IPS-NIHi7 (cell line): Measurements from ENCODE around the gene HSPA4.
"Not testable (repeated sequence)": the region's sequence is repeated elsewhere in the genome, so short reads cannot be mapped to it uniquely, and the experiment has no call there.

Experiments used
- DNase-seq: peaks from one replicate; pipeline ENCODE4 v3.0.0; 2012; ENCODE audit warnings: mixed read lengths; ENCODE audit errors: extremely low spot score

The HSPA4 gene

DNA sequence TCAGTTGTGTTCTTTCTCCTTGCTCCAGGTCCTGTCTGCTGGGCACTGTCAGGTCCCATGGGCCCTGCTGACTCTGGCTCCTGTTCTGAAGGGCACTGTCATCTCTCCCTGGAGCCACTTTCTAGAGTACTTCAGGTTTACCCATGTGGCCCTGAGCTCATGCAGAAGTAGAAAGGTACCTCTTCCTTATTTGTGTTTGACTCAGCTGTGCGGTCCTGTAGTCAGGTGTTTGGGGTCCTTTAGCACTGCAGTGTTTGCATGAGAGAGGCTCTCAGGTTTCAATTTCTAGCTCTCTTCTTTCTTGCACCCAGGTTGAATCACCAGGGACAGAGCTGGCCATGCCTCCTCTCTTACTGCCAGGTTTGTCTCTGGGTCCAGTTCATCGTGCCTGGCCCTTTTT, 71.5 kb downstream of the HSPA4 start:
- DNase-seq = no peak

DNA sequence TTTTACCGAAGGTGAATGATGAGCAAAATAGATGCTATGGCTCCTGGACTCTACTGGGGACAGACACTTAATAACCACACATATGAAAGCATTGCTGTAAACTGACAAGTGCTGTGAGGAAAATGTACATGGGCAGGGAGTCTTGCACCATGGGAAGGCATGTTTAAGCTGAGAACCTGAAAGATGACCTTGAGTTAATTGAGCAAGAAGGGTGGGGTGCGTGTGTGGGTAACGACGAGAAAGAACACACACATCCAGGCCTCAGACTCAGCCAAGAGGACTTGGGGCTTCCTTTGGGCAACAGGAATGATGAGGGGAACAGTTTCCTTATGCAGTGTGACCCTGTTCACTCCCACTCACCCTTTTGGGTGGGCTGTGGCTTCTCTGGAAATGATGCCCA, 73.1 kb downstream of the HSPA4 start:
- no peak for DNase-seq

DNA sequence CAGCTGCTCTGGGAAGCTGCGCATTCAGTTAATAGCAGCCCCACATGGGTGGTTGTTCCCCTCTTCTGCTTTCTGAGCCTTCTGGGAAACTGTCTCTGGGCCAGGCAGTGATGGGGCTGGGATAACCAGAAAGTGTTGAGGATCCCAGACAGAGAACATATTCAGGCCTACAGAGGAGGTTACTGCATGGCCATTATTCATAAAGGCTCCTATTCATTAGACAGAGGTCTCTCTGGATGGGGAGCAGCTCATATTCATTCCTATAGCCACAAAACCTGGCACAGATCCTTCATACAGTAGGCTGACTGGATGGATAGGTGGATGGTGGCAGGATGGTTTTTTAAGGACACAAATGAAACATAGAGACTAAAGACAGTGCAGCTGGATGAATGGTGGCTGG, 76.3 kb downstream of the HSPA4 start:
- no peak for DNase-seq

DNA sequence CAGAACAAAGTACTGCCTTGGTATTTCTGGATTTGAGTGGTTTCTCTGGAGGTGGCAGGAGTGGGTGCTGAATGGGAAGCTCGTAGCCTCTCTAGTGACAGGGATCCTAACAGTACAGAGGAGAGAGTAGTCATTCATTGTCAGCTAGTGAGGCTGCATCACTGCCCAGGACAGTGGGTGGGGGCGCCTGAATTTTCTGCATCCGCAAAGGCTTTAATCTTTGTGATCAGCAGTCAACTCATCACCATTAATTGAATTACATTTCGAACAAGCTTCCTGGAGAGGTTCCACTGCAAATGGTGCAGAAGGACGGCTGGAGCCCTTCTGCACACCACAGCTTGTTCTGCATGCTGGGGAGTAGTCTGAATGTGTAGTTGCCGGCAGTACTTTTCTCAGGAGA, 77.5 kb downstream of the HSPA4 start:
- DNase-seq = no peak

DNA sequence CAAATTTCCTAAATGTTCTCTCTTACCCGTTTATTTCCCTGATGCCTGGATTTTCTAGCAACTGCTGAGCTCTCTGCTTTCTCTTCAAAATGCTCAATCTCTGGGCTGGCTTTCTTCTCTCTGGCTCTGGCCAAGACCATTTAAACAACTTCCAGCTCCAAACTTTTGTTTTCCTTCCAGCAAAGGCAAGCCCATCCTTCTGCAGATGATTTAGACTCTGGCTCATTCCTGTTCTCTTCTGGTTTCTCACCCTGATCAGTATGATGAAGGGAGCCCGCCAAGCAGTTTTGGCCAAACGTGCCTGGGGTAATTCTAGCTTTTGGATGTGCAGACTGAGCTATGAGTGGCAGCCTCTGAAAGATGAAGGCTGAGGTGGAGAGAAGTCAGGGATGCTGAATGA, 78.1 kb downstream of the HSPA4 start:
- DNase-seq = no peak

DNA sequence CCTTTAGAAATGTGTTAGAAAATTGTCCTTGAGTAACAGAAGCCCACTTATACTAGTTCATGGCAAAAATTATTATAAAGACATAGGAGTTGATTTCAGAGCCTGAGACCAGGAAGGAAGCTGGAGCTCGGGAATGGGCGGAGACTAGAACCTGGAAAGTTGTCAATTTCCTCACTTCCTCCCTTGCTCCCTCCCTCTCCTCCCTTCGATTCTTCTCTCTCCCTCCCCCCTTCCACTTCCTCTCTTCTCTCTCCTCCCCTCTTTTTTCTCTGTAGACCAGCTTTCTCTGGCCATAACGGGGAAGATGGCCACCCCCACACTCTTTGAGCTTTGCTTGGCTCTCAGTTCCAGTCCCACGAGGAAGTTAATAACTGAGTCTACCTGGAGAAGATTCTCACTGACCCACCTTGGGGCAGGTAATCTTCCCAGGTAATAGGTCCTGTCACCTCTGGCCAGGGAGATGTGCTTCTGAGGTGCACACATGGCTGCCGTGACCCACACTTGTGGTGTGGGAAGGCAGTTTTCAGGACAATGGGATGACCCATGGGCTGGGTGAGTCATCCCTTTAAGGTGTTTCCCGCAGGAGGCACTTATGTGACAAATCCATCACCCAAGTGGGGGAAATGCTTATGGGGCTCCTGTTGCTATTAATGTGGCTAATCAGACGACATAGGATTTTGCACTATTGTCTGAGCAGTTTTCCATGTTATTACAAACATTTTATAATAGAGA, 78.7 kb downstream of the HSPA4 start:
- DNase-seq = peak; percentile 47

GRCh38 chr5:133132717-133133116, 80.9 kb downstream of the HSPA4 start:
- DNase-seq = no peak

GRCh38 chr5:133133241-133133640, 81.4 kb downstream of the HSPA4 start:
- DNase-seq = not testable (repeated sequence)

DNA sequence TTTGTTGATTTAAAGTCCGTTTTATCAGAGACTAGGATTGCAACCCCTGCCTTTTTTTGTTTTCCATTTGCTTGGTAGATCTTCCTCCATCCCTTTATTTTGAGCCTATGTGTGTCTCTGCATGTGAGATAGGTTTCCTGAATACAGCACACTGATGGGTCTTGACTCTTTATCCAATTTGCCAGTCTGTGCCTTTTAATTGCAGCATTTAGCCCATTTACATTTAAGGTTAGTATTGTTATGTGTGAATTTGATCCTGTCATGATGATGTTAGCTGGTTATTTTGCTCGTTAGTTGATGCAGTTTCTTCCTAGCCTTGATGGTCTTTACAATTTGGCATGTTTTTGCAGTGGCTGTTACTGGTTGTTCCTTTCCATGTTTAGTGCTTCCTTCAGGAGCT, 85.1 kb downstream of the HSPA4 start:
- DNase-seq = not testable (repeated sequence)

DNA sequence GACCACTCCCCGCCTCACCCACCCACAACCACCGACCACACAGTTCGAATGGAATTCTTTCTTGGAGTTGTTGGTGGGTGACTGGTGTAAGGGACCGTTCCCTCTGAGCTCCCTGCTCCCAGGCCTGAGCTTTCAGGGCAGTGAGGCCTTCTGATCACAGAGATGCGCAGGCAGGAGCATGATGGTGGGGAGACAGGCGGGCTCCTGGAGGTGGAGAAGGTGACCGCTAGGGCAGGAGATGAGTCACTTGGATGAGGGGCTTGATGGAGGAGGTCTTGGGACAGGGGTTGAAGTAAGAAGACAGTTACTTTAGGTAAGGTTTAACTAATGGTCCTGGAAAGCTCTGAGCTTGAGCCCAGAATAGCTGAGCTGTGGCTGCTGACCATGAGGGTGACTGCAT, 88.5 kb downstream of the HSPA4 start:
- DNase-seq = no peak

GRCh38 chr5:133141746-133142145, 89.9 kb downstream of the HSPA4 start:
- DNase-seq = no peak

- DNase-seq = no peak
These were observed 91.0 kb downstream of the HSPA4 start for GRCh38 chr5:133142782-133143181.

GRCh38 chr5:133144245-133144981, 92.6 kb downstream of the HSPA4 start:
- DNase-seq = no peak

DNA sequence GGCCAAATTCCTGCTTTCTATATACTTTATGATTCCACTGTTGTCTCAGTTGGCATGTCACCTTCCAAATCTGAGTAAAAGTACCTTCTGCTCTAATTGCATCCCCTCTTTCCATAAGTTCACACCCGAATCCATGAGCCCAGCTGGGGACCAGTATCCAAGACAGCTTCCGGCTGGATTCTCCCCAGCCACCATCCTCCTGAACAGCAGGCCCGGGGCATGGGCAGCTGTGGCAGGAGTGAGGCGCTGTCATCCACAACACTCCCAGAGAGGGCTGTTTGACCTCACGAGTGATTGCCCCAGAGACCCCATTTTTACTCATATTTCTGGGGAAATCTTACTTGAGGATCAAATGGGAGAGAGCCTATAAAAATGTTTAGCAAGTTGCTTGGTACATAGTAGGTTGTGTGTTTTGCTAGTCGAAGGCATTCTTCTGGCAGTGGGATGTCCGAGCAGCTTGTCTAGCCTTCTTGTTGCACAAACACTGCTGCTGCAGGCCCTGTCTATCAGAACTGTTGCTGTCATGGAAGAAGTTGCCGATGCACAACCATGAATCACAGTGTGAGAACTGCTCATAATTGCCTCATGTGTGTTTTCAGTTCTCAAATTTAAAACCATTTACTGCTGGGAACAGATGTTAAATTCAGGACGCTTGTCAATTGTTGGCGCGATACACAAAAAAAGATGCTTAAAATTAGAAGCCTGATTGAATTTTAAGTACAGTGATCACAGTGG, 93.8 kb downstream of the HSPA4 start:
- no peak for DNase-seq

DNA sequence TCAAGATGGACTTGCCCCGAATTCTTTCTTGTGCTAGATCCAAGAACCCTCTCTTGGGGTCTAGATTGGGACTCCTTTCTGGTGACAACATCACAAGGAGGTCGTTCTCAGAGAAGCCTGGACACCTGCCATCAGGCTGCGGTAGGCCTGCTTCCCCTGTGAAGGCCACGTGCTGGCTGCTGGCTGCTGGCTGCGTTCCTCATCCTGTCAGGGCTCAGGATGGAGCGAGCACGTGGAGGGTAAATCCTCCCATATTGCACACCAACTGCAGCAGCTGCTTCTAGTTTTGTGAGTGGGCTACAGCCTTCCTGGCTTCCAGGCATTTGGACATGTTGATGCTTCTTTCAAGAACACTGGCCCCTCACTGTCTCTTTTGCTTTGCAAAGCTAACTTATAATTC, 95.6 kb downstream of the HSPA4 start:
- no peak for DNase-seq

GRCh38 chr5:133147815-133148567, 96.2 kb downstream of the HSPA4 start:
- DNase-seq = no peak

GRCh38 chr5:133149345-133149744, 97.5 kb downstream of the HSPA4 start:
- no peak for DNase-seq

DNA sequence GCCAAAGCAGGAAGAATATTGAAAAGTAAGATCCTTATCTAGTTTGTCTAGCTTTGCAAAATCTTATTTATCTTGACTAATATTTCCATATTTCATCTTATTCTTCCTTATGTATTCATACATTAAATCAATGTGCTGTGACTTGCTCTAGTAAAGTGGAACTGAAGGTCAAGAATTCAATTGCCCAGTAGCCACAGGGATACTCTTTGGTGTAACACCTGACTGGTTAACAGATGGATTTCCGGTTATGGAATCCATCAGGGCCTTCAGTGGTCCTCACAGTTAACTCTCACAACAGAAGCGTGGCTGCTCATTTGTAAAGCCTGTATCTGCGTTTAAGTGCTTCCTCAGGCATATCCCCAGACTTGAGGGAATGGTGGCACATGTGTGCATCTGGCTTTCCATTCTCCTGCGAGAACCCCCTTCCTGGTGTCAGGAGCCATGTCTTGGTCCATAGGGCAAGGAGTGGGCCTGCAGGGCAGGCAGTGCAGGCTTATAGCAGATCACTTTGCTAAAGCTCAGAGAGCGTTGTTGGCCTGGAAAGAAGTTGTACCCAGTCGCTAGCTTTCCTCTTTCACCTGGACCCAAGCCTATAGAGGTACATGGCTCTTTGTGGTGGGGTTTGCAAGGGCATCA, 99.2 kb downstream of the HSPA4 start:
- DNase-seq = no peak

DNA sequence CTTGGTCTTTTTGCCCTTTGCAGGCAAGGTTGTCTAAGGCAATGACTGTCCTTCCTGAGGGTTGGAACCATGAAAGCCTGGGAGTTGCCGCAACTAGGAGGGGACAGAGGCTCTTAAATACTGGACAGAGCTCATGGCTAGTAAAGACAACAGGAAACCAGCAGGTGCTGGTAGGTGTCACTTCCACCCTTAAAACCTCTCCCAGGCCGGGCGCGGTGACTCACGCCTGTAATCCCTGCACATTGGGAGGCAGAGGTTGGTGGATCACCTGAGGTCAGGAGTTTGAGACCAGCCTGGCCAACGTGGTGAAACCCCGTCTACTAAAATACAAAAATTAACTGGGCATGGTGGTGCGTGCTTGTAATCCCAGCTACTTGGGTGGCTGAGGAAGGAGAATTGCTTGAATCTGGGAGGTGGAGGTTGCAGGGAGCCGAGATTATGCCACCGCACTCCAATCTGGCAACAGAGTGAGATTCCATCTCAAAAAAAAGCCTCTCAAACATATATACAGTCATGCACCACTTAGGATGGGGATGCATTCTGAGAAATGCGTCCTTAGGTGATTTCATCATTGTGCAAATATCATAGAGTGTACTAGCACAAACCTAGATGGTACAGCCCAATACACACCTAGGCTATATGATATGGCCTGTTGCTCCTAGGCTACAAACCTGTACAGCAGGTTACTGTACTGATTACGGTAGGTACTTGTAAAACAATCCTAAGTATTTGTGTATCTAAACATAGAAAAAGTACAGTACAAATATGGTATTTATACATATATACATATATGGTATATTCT, 102.7 kb downstream of the HSPA4 start:
- no peak for DNase-seq

GRCh38 chr5:133155326-133155969, 103.6 kb downstream of the HSPA4 start:
- no peak for DNase-seq
